A673 (cell line): ENCODE results near the gene SCUBE1.

Experiments
- EZH2 ChIP-seq: fragments of 200-600 bp; sonication (generic); IDR thresholded peaks from 2 replicates; pipeline ENCODE4 v1.6.1; 2017; ENCODE audit warnings: borderline replicate concordance, low read depth, mild to moderate bottlenecking, mixed read lengths, antibody characterized with exemption, low read length; ENCODE audit not compliant: poor library complexity, severe bottlenecking
- TF ChIP-seq, protein P1 (sequence below): fragments of 300-800, 200-600 bp; sonication (generic); conservative IDR thresholded peaks from 2 replicates; pipeline ENCODE4 v1.5.1; 2017; ENCODE audit warnings: low read depth, mild to moderate bottlenecking, antibody characterized with exemption, low read length, moderate library complexity, mixed read lengths

DNA sequence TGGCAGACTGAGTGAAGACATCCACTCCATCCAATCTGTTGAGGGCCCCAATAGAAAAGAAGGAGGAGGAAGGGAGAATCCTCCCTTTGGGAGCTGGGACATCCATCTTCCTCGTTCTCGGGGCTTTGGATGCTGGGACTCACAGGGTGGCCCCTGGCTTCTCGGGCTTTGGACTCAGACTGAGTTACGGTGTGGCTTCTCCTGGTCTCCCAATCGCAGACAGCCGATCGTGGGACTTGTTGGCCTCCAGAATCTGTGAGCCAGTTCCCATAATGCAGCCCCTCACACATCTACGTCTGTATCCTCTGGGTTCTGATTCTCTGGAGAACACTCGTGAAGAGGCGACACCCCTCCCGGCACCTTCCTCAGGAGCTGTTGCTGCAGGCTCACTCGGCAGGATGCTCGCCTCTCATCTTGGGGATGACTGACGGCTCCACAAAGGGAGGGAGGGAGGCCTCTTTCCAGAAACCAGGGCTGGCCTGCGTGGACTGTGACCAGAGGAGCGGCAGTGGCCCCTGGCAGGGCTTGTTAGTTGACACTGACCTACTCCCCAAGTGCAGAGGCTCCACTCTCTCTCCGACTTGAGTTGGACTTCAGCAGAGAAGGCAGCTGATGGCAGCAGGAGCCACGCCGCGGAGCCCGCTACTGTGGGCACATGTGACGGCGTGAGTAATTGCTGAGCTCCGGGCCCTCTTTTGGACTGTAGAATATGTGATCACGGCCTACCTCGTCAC lies 141.5 kb downstream of the SCUBE1 start:
- TF ChIP-seq, protein P1, sequence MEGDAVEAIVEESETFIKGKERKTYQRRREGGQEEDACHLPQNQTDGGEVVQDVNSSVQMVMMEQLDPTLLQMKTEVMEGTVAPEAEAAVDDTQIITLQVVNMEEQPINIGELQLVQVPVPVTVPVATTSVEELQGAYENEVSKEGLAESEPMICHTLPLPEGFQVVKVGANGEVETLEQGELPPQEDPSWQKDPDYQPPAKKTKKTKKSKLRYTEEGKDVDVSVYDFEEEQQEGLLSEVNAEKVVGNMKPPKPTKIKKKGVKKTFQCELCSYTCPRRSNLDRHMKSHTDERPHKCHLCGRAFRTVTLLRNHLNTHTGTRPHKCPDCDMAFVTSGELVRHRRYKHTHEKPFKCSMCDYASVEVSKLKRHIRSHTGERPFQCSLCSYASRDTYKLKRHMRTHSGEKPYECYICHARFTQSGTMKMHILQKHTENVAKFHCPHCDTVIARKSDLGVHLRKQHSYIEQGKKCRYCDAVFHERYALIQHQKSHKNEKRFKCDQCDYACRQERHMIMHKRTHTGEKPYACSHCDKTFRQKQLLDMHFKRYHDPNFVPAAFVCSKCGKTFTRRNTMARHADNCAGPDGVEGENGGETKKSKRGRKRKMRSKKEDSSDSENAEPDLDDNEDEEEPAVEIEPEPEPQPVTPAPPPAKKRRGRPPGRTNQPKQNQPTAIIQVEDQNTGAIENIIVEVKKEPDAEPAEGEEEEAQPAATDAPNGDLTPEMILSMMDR: no peak
- no peak for TF ChIP-seq EZH2
